PFSK-1 (cell line): Measurements from ENCODE around the gene LGR5.

Experiments used
- FOXP2 ChIP-seq: optimal IDR thresholded peaks from 2 replicates; pipeline ENCODE3; 2011; ENCODE audit warnings: borderline replicate concordance, control low read depth, inconsistent platforms; ENCODE audit not compliant: insufficient read depth; ENCODE audit errors: extremely low read length, extremely low read depth
- POLR2AphosphoS5 ChIP-seq: IDR thresholded peaks from 2 replicates; pipeline ENCODE4 v1.6.1; 2012; ENCODE audit warnings: low read depth, mild to moderate bottlenecking, control low read depth, low read length, moderate library complexity
- REST ChIP-seq, 2 experiments: IDR thresholded peaks; 2 replicates each; pipeline versions ENCODE4 v1.6.1 to v1.8.0; 2011 to 2012; ENCODE audit warnings: low read depth in 2 of 2, low read length in 2 of 2, control low read depth in 1 of 2, inconsistent platforms in 1 of 2, mild to moderate bottlenecking in 1 of 2, moderate library complexity in 1 of 2; ENCODE audit not compliant: insufficient read depth in 1 of 2
- SIN3A ChIP-seq: IDR thresholded peaks from 2 replicates; pipeline ENCODE4 v1.6.1; 2012; ENCODE audit warnings: mild to moderate bottlenecking, low read length, moderate library complexity, borderline replicate concordance; ENCODE audit not compliant: insufficient read depth
- TAF1 ChIP-seq: IDR thresholded peaks from 2 replicates; pipeline ENCODE4 v1.6.1; 2012; ENCODE audit warnings: low read length, control low read depth, borderline replicate concordance; ENCODE audit not compliant: insufficient read depth

GRCh38 chr12:71400481-71400880 is 39.1 kb upstream of the LGR5 start:
- TF ChIP-seq POLR2AphosphoS5 (no peak), TAF1 (no peak), REST (IDR thresholded peaks at IDR 0.05; ENCODE audit: insufficient read depth in 1 of 2, low read depth in 2 of 2, low read length in 2 of 2) (no peak), SIN3A (no peak), FOXP2 (no peak)
